GM12878 (cell line): ENCODE data around the gene PRKAR2B.

ENCODE experiments used
- CTCF ChIP-seq, 3 experiments: IDR thresholded peaks in 2 of 3; conservative IDR thresholded peaks in 1 of 3; 2 replicates each; pipeline ENCODE4 v1.5.1; 2011; ENCODE audit warnings: low read depth in 3 of 3, low read length in 3 of 3, mild to moderate bottlenecking in 3 of 3, control low read depth in 2 of 3, moderate library complexity in 2 of 3, inconsistent platforms in 1 of 3, mixed read lengths in 1 of 3; ENCODE audit not compliant: control insufficient read depth in 2 of 3, insufficient read depth in 1 of 3; ENCODE audit errors: extremely low read depth in 1 of 3
- DPF2 ChIP-seq: fragments of 450-650 bp; IDR thresholded peaks from 2 replicates; pipeline ENCODE4 v1.6.1; 2017; ENCODE audit warnings: mild to moderate bottlenecking
- EGR1 ChIP-seq, 2 experiments: IDR thresholded peaks; 1 replicate in 1 of 2; 2 replicates in 1 of 2; pipeline ENCODE4 v1.6.1; 2011 to 2012; ENCODE audit warnings: low read depth in 2 of 2, low read length in 2 of 2, borderline replicate concordance in 1 of 2, mild to moderate bottlenecking in 1 of 2, moderate library complexity in 1 of 2
- EP300 ChIP-seq, 2 experiments: fragments of 150-350 bp in 1 of 2; IDR thresholded peaks; 2 replicates each; pipeline ENCODE4 v1.6.1; 2011 to 2012; ENCODE audit warnings: low read depth in 2 of 2, low read length in 2 of 2, borderline replicate concordance in 1 of 2, improper control_type of control experiment in 1 of 2, inconsistent platforms in 1 of 2; ENCODE audit not compliant: control insufficient read depth in 1 of 2
- MAX ChIP-seq: IDR thresholded peaks from 2 replicates; pipeline ENCODE4 v1.6.1; 2012; ENCODE audit warnings: low read depth, low read length, improper control_type of control experiment
- PAX8 ChIP-seq: fragments of 450-650 bp; IDR thresholded peaks from 2 replicates; pipeline ENCODE4 v1.6.1; 2017; ENCODE audit warnings: mild to moderate bottlenecking, moderate library complexity
- POLR2A ChIP-seq: IDR thresholded peaks from 2 replicates; pipeline ENCODE4 v1.6.1; 2011; ENCODE audit warnings: low read depth, mild to moderate bottlenecking, low read length
- STAT3 ChIP-seq: IDR thresholded peaks from 2 replicates; pipeline ENCODE4 v1.6.1; 2011; ENCODE audit warnings: low read depth, low read length, improper control_type of control experiment

GRCh38 chr7:107047902-107048782 is 3.6 kb downstream of the PRKAR2B start:
- no peak for TF ChIP-seq EP300 (IDR thresholded peaks at IDR 0.05; ENCODE audit: borderline replicate concordance in 1 of 2, control insufficient read depth in 1 of 2, low read depth in 2 of 2, low read length in 2 of 2)
- TF ChIP-seq CTCF (IDR thresholded peaks at IDR 0.05 in 2 of 3, conservative IDR thresholded peaks at IDR 0.05 in 1 of 3; ENCODE audit: control insufficient read depth in 2 of 3, extremely low read depth in 1 of 3, insufficient read depth in 1 of 3, low read depth in 3 of 3, low read length in 3 of 3) = peak in 2 of 3 experiments; percentile 17 to 19; a peak in 2 of 6 replicates
- no peak for TF ChIP-seq DPF2
- no peak for TF ChIP-seq POLR2A
- TF ChIP-seq PAX8 = no peak
- TF ChIP-seq STAT3 = no peak
- no peak for TF ChIP-seq EGR1 (IDR thresholded peaks at IDR 0.05; ENCODE audit: borderline replicate concordance in 1 of 2, low read depth in 2 of 2, low read length in 2 of 2)
- TF ChIP-seq MAX = no peak
